Measurements from ENCODE around the gene MCTP1.
A peak's percentile ranks its signal among the peaks of the same experiment; 100 is the strongest.
"Not testable (repeated sequence)": the region's sequence is repeated elsewhere in the genome, so short reads cannot be mapped to it uniquely, and the experiment has no call there.

Gene MCTP1

DNA sequence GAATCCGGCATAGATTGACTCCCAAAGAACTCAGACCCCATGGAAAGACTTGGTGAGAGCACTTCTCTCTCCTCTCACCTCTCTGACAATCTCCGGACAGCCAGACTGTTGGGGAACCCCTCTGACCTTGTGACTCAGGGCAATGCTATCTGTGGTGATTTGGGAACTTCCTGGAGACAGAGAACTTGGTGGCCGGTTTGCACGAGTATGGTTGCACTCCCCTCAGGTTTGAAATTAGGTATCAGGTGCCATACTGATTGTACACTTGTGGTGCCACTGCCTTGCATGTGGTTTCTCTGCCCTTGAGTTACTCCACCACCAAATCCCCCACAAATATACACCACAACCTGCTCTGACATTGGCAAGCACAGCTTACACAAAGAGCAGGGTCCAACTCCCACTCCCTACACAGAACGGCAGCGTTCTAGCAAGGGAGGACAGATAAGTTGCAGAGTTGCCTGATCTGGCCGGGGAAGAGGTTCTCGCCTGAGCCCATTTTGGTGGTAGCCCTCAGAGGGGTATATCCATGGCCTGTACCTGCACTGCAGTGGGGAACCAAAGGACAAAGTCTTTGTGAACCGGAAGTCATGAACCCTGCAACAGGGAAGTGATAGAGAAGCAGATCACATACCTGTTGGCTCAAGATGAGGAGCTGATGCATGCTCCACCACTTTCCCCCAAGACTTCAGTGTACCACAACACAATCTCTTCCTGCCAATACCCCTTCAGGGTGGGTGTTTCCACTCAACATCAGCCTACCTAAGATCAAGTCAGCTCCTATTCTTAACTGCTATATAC is 255.1 kb downstream of the MCTP1 start:
- no peak for DNase-seq (ENCODE audit: low spot score)

DNA sequence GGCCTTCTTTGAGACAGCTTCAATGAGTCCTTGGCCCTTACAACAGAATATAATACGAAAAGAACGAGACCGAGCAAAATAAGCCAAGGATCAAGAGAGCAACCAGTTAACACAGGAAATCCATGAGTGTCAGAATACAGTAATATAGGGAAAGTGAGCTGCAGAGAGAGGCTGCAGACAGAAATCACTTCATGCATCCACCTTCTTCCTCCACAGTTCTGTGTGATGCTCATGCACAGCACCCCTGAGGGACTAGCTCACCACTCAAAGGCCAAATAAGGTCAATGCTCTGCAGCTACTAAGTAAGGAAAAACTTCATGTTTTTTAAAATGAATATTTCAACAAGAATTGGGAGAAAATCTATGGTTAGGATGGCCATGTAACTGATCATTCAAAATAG is 257.1 kb downstream of the MCTP1 start:
- no peak for DNase-seq (ENCODE audit: low spot score)

DNA sequence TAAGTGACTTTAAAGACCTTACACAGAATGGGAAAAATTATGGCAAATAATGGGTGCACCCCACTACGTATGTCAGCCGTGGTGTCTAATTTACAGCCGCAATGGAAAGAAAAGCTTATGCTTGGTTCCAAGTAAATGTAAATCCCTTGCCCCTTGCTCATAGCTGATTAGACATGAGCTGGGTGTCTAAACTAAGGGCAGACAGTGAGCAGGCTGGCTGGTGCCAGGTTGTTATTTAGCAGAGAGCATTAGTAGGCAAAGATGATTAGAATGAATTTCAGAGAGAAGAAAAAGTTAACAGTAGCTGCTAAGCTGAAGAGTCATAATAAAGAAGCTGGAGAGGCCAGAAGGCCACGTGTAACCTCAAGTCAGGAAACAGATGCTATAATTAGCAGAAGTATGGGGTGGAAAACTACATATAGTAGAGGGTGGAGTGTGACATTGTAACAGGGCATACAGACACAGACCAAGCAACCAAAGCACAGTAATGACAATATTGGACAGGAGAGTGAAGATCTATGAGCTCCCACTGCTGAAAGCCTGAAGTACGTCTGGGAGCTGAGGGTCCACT is 257.7 kb downstream of the MCTP1 start:
- DNase-seq (ENCODE audit: low spot score) = no peak

DNA sequence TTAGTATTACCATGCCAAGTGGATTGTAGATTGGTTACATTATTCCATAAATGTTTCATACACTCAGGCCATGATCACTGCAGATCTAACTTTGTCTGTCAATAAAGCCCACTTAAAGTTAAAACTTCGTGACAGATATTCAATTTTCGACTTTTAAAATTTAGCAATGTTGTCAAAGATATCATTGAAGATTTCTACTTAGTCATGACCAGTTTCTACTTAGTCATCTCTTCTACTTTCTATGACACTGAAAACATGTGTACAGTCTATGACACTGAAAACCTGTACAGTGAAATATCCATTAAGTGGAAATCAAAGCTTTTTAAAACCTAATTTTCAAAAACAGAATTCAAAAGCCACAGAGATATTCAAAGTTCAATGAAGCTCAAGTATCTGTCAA is 258.2 kb downstream of the MCTP1 start:
- DNase-seq (ENCODE audit: low spot score) = no peak

DNA sequence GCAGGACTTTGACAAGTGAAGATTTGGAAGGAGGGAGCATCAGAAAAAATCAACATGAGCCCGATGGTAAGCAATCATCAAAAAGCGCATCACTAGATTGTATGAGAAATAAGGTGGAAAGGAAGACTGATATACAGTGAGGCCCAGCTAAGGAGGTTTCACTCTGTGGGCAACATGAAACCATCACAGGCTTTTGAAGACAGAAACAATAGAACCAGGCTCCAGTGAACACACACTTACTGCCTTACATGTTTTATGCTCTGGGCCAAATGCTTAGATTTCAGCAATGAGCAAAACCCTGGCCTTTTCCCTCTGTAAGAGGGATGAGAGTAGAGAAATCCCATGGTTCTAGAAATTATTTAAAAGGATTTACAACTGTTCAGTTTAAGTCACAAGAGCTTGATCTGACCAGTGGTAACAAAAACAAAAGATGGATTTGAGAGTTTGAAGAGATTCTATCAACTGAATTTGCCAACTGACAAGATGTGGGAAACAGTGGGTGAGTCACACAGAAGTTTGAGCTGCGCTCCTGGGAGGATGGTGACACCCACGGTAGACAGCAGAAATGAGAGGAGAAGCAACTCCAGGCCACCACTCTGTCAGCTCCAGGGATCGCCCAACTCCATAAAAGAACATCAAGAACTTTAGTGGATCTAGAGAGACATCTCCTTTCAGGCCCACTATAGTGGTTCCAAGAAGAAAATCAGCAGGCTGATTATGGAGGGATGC is 261.8 kb downstream of the MCTP1 start:
- no peak for DNase-seq (ENCODE audit: low spot score)

DNA sequence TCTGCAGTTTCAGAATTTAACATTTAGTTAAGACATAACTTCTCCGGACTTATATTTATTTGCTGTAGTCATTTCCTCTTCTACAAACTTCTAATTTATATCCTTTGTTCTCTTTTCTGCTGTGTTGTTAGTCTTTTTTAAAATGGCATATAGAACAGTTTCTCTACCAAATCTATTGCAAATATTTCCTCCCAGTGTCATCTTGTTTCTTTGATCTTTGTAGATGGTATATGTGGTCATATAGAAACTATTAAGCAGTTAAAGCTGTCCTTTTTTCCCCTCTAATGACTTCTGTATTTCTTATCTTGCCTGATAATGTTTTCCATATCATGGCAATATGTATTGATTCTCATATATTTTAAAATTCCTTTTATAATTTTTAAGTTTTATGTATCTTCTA is 264.5 kb downstream of the MCTP1 start:
- DNase-seq (ENCODE audit: low spot score) = no peak

DNA sequence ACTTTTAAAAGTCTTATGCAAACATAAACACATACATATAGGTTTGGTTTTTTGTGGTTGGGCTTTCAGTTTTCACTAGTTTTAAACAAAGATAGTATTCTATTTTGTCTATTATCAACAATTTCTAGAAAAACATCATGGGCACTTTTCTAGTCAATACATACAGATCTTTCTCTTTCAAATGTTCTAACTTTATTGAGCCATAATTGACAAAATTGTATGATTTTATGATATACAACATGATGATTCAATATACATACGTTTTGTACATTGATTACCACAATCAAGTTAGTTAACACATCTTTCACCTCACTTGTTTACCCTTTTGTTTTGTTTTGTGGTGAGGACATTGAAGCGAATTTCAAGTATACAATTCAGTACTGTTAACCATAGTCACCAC is 265.9 kb downstream of the MCTP1 start:
- DNase-seq (ENCODE audit: low spot score) = no peak

DNA sequence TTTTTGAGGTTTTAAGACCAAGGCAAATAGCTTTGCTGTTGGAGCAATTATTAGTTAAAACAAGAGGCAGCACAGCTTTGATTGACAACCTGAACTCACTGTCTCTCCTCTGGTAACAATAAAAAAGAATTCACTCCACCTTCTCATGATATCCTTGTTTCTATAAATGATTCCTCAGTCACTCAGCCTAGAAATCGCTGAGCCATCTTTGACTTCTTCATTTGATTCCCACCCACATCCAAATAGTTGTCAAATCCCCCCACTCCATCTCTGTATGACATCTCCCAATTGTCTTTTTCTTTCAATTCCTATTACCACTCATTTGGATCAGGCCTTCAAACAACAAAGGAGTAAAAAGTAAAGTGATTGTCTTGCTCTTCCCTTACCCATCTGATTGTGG is 266.4 kb downstream of the MCTP1 start:
- no peak for DNase-seq (ENCODE audit: low spot score)

DNA sequence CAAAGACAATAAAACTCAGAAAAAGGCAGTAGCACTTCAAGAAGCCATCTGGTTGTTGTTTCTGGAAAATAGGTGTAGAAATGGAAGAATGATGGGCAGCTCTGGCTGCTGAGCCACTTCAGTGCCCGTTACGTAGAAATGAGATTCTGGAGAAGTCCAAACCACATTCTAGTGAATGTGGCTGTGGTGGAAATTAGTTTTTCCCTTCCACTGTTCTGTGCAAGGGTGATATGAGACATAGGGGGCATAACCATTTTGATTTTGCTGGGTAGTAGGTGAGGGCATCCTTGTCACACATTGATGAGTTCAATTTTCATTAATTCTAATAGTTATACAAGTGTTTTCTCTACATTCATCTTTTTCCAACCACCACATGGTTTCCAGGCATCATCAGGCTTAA is 275.1 kb downstream of the MCTP1 start:
- DNase-seq (ENCODE audit: low spot score) = no peak

DNA sequence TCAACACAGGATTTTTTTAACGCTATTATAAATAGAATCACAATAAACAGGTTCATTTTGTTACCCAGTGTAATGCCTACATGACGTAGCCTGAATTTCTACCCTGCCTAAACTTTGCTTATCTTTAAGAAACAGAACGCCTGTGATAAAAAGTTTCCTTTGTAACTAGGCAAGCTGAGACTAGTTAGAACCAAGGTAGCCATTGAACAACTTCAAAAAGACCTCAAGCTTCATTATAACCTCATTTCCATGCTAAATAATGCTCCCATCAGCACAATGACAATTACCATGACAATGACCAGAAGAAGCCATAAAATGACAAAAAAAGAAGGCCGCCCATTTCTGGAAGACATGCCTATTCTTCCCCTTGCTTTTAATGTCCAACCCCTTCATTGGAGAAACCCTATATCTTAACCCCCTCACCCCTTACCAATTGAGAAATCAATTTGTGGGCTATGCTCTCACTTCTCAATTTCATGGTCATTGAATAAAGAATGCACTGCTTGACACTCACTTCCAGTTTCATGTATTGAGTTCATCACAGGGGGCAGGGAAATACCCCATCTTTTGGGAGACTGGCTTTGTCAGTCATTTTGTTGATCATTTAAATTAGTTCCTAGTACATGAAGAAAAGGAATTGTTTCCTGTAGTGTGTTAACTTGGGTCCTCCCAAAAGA is 276.8 kb downstream of the MCTP1 start:
- DNase-seq (ENCODE audit: low spot score) = no peak

DNA sequence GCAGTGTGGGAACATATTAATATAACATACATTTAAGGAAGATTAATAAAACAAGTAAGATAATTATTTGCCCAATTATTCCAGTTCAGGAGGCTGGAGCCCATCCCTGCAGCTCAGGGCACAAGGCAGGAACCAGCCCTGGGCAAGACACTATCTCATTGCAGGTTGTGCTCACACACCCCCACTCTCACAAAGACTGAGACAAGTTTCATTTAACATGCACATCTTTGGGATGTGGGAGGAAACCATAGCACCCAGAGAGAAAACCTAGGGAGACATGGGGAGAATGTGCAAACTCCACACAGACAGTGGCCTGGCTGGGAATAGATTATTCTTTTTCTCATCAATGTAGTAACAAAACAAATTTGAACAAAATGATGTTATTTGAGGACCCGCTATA is 279.1 kb downstream of the MCTP1 start:
- DNase-seq (ENCODE audit: low spot score) = no peak

DNA sequence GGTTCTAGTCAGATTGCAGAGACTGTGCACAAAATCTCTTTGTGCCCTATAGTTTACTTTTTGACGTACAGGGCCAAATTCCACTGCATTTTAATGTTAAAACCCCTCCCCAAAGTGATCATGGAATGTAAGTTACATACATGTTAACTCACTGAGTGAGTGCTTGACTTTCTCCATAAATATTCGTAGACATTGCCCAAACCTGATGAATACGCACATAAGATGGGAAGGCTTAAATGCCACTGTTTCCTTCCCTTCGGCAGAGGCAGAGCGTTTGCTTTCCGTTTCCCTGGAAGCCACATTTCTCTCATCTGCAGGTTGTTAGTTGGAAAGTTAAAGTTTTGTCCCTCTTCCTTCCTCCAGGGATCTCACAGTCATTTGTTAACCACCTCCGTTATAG is 286.2 kb downstream of the MCTP1 start:
- DNase-seq (ENCODE audit: low spot score) = no peak

DNA sequence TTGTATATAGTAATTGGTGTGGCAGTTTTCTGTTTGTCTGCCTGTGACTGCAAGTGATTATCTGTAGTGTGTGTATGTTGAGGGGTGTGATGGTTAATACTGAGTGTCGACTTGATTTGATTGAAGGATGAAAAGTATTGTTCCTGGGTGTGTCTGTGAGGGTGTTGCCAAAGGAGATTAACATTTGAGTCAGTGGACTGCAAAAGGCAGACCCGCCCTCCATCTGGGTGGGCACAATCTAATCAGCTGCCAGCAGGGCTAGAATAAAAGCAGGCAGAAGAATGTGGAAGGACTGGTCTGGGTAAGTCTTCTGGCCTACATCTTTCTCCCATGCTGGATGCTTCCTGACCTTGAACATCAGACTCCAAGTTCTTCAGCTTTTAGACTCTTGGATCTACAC is 290.4 kb downstream of the MCTP1 start:
- not testable (repeated sequence) for DNase-seq (ENCODE audit: low spot score)

DNA sequence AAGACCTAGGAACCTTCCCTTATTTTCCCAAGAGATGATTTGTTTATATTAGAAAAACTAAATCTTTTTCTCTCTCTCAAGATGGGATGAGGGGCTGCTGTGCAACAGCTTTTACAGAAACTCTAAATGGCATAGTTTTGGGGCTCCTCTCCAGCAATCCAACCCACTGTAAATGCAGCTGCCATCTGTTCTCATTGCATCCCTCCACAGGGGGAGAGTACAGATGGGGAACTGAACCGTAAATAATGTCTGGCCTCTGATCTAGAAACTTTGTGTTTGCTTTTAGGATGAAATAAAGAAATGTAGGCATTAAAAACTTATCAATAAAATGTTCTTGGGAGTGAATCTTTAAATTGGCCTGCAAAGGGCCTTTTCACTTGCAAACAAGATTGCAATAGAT is 291.4 kb downstream of the MCTP1 start:
- DNase-seq (ENCODE audit: low spot score) = no peak

DNA sequence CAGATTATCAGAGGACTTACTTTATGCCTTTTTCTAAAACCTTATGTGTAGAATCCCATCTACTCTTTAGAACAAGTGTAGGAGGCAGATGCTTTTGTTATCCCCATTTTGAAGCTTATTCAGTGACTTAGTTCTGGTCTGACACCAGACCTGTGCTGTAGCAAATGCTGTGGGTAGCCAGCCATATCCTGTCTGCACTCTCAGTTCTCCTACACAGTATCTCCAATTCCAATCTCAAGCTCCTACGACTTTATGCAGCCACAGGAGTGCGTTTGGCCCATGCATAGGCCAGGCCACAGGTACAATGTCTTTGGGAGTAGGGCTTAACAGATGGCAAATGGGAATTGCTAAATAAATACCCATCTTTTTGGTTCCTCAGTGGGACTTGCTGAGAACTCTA is 292.6 kb downstream of the MCTP1 start:
- DNase-seq (ENCODE audit: low spot score) = no peak

DNA sequence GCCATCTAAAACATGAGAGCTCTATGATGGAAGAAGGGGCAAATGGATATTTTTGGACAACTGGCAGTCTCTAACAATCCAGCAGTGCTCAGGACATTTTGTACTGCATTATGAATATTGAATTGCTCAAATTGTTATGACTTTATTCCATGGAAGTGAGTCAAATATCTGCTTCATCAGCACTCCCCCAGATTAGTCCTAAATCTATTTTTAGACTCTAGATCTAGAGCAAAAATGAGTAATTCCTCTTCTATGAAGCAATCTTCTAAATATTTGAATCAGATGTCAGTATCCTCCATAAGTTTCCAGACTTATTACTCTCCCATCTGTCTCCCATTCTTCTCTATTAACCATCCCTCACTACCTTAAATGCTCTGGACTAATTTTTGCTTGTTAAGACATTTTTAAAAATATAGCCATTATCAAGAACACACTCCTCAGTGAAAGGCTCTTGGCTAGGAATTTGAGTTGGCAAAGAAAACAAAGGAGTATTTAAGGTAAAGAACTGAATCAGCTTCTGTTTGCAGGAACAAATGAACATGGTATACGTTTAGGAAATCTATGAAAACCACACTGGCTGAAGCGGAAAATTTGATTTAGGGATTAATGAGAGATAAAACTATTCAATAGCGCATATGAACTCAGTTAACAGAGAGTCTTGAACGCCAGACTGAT is 300.9 kb downstream of the MCTP1 start:
- no peak for DNase-seq (ENCODE audit: low spot score)

DNA sequence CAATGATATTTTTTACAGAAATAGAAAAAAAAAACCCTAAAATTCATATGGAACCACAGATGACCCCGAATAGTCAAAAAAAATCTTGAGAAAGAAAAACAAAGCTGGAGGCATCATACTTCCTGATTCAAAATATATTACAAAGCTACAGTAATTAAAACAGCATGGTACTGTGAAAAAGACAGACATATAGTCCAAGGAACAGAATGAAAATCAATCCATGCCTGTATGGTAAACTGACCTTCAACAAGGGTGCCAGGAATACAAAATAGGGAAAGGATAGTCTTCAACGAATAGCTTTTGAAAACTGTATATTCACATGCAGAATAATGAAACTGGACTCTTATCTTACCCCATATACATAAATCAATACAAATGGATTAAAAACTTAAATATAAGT is 307.5 kb downstream of the MCTP1 start:
- DNase-seq (ENCODE audit: low spot score) = no peak

DNA sequence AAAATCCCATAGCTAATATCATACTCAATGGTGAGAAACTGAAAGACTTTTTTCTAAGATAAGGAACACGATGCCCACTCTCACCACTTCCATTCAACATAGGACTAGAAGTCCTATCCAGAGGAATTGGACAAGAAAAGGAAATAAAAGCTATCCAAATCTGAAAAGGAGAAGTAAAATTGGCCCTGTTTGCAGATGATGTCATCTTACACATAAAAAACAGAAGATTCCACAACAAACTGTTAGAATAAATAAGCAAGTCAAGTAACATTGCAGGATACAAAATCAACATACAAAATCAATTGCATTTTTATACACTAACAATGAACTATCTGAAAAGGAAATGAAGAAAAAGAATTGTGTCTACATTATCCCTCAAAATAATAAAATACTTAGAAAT is 308.0 kb downstream of the MCTP1 start:
- no peak for DNase-seq (ENCODE audit: low spot score)

DNA sequence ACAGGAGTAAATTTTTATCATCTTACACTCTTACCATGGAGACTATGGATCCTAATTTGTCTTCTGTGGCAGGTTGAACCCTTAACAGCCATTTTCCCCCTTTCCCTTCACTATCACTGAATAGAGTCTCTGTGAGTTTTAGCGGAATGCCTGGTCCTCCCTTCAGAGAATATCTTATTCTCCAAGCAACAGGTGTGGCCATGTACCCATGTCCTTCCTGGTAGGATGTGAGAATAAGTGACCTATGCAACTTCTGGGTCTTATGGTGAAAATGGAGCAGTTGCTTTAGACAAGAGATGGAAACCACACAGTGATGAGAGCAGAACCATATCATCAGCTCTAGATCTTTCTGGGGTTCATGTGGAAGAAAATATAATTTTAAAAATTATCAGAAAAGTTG is 312.6 kb downstream of the MCTP1 start:
- DNase-seq (ENCODE audit: low spot score) = no peak

DNA sequence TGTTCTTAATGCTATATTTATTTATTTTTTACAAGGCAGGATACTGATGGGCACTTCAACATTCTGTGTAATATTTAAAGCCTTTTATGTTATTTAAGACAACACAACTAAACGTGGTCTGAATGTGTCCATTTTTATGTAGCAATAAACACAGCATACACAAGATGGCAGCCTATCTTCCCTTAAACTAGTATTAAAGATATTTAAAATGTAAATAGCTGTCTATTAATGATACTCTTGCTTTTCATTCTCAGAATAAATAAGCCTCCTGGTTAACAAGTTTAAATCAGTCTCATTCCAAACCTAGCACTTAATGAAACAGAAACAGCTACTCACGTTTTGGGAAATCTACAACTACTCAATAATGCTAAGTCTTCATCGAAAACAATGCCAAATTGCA is 315.7 kb downstream of the MCTP1 start:
- no peak for DNase-seq (ENCODE audit: low spot score)

DNA sequence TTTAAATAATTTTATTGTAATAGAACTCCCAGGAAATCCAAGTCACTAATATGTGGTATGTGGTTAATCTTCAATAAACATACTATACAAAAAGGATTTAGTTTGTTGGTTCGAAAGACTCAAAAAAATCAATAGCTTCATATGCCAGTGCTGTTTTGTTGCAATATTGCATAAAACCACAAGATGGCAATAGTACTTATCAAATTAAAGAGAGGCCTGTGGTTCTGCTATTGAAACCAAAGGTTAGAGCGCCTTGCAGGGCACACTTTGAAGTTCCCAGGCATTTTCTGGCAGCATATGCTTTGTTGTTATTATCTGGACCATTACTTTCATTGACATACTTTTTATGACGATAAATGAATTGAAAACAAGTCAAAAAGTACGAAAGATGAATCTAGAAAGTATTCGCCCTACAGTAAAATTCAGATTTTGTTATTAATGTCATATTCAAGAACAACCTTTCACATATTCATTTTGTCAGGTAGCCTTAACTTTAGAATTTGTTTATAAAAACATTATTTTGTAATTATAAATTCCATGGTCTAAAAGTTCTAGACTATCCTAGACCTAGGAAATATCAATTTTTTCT is 316.3 kb downstream of the MCTP1 start:
- DNase-seq (ENCODE audit: low spot score) = peak; percentile 73
